IMR-90 (cell line): ENCODE data around the gene MAZ. TPM values are rescaled to one million over a fixed set of nuclear protein-coding genes. Genes with fewer than 3 reads are reported as not detected.

Experiments
- polyA plus RNA-seq, 3 experiments: library from polyadenylated mRNA; depleted of rRNA; stranded (reverse); fragments of >200 nt; gene quantifications; 2 replicates each; pipeline ENCODE4 v1.2.3, GENCODE V29; 2012; ENCODE audit warnings: low replicate concordance in 1 of 3
- total RNA-seq: library from RNA; depleted of rRNA; stranded (reverse); fragments of >200 nt; gene quantifications from 2 replicates; pipeline ENCODE4 v1.2.3, GENCODE V29; 2012
- TF ChIP-seq, protein P1 (sequence below): conservative IDR thresholded peaks from 2 replicates; pipeline ENCODE4 v1.5.1; 2012; ENCODE audit warnings: mild to moderate bottlenecking, low read depth, low read length, improper control_type of control experiment

MAZ gene
- total and polyA plus RNA-seq, 2 of the 4 experiments (the other 2 are of a cell fraction) = 113 to 138 TPM

DNA sequence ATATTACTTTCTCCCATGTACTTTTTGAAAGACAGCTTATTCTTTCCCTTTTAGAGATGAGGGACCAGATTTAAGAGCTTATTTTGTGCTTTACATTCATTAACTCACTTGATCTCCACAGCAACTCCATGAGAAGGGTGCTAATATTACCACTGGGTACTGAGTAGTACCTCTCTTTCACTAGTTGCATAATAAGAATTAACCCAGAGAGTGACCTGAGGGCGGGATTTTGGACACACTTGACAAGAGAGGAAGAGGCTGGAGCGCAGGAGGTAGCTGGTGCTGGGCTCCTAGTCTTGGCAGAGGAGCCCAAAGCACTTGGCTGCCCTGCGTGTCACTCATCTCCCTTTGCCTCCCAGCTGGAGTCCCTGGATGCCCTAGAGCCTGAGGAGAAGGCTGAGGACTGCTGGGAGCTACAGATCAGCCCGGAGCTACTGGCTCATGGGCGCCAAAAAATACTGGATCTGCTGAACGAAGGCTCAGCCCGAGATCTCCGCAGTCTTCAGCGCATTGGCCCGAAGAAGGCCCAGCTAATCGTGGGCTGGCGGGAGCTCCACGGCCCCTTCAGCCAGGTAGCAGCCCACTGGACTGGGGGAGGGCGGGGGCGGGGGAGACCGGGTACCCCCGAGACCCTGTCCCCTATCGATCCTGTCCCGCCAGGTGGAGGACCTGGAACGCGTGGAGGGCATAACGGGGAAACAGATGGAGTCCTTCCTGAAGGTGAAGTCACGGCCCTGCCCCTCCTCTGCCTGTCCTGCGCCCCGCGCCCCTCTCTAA, 1.7 kb upstream of the MAZ start (continued):
- TF ChIP-seq, protein P1, sequence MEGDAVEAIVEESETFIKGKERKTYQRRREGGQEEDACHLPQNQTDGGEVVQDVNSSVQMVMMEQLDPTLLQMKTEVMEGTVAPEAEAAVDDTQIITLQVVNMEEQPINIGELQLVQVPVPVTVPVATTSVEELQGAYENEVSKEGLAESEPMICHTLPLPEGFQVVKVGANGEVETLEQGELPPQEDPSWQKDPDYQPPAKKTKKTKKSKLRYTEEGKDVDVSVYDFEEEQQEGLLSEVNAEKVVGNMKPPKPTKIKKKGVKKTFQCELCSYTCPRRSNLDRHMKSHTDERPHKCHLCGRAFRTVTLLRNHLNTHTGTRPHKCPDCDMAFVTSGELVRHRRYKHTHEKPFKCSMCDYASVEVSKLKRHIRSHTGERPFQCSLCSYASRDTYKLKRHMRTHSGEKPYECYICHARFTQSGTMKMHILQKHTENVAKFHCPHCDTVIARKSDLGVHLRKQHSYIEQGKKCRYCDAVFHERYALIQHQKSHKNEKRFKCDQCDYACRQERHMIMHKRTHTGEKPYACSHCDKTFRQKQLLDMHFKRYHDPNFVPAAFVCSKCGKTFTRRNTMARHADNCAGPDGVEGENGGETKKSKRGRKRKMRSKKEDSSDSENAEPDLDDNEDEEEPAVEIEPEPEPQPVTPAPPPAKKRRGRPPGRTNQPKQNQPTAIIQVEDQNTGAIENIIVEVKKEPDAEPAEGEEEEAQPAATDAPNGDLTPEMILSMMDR = no peak
